ENCODE results near the gene PROCA1.
"Not testable (repeated sequence)": the region's sequence is repeated elsewhere in the genome, so short reads cannot be mapped to it uniquely, and the experiment has no call there.

DNA sequence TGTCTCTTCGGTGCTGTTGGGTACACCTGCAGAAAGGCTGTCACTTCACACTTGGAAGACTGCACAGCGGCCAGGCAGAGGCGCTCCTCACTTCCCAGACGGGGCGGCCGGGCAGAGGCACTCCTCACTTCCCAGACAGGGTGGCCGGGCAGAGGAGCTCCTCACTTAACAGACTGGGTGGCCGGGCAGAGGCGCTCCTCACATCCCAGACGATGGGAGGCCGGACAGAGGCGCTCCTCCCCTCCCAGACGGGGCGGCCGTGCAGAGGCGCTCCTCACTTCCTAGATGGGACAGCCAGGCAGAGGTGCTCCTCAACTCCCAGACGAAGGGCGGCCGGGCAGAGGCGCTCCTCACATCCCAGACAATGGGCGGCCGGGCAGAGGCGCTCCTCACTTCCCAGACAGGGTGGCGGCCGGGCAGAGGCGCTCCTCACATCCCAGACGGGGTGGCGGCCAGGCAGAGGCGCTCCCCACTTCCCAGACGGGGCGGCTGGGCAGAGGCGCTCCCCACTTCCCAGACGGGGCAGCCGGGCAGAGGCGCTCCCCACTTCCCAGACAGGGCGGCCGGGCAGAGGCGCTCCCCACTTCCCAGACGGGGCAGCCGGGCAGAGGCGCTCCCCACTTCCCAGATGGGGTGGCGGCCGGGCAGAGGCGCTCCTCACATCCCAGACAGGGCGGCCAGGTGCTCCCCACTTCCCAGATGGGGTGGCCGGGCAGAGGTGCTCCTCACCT lies 52.8 kb downstream of the PROCA1 start:
- TF ChIP-seq EP300 (IDR thresholded peaks at IDR 0.05; ENCODE audit: borderline replicate concordance in 1 of 2, low read depth in 2 of 2, low read length in 2 of 2); POU5F1 (IDR thresholded peaks at IDR 0.05; ENCODE audit: low read depth, low read length); PHF8 (conservative IDR thresholded peaks at IDR 0.05; ENCODE audit: low read depth, low read length); GABPA (IDR thresholded peaks at IDR 0.05; ENCODE audit: borderline replicate concordance, insufficient read depth, low read length); RFX5 (IDR thresholded peaks at IDR 0.05; ENCODE audit: borderline replicate concordance, low read depth, low read length); CEBPB (IDR thresholded peaks at IDR 0.05; ENCODE audit: low read depth, low read length); TAF1 (IDR thresholded peaks at IDR 0.05; ENCODE audit: low read depth, low read length); BRCA1 (IDR thresholded peaks at IDR 0.05; ENCODE audit: low read depth, low read length): not testable (repeated sequence)
- TF ChIP-seq, protein P1, sequence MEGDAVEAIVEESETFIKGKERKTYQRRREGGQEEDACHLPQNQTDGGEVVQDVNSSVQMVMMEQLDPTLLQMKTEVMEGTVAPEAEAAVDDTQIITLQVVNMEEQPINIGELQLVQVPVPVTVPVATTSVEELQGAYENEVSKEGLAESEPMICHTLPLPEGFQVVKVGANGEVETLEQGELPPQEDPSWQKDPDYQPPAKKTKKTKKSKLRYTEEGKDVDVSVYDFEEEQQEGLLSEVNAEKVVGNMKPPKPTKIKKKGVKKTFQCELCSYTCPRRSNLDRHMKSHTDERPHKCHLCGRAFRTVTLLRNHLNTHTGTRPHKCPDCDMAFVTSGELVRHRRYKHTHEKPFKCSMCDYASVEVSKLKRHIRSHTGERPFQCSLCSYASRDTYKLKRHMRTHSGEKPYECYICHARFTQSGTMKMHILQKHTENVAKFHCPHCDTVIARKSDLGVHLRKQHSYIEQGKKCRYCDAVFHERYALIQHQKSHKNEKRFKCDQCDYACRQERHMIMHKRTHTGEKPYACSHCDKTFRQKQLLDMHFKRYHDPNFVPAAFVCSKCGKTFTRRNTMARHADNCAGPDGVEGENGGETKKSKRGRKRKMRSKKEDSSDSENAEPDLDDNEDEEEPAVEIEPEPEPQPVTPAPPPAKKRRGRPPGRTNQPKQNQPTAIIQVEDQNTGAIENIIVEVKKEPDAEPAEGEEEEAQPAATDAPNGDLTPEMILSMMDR (IDR thresholded peaks at IDR 0.05; ENCODE audit: control extremely low read depth in 1 of 3, insufficient read depth in 1 of 3, low read depth in 1 of 3, low read length in 3 of 3), result not testable (repeated sequence)
